ENCODE data around the gene ZDHHC21.

Gene ZDHHC21

DNA sequence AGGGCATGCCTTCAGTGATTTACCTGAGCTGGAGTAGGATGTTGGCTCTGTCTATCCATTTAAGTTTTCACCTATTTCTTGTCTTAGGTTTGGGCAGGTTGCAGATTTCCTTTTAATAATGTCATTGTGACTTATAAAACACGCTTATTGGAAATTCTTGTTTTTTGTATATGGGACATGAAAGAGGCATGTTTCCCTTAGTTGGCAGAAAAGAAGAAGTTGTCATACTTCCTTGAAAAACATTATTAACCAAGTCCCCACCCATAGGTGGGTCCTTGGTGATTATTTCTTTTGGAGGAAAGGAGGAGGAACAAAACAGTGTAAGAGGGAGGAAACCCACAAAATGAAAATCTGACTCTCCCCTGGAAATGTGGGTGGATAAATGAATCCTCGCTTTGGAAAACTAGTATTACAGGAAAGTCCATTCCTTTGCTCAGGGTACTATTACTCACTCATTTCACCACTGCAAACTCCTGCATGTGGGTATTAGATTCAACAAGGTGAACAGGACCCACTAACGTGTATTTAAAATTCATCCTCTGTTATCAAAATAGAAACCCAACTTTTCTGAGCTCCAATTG is 20.0 kb upstream of the ZDHHC21 start:
- Histone ChIP-seq H3K4me1 (ENCODE audit: insufficient read depth, low read length) (no peaks in the 10 kb centered on the region), H3K27ac (ENCODE audit: low read length) (no peak overlapping the region), H3K4me3 (ENCODE audit: low read depth in 1 of 2, low read length in 2 of 2) (no peak overlapping the region), H2AFZ (ENCODE audit: low read depth, low read length) (no peak overlapping the region), H3K4me2 (ENCODE audit: insufficient read depth, low read length) (no peak overlapping the region), H3K79me2 (ENCODE audit: insufficient read depth, low read length) (no peaks in the 10 kb centered on the region), H4K20me1 (ENCODE audit: insufficient read depth, low read length) (no peaks in the 10 kb centered on the region), H3K9me3 (ENCODE audit: insufficient read depth, low read length, severe bottlenecking) (no peaks in the 10 kb centered on the region), H3K36me3 (ENCODE audit: insufficient read depth, low read length) (no peaks in the 10 kb centered on the region), H3K27me3 (ENCODE audit: insufficient read depth, low read length, poor library complexity) (no peaks in the 10 kb centered on the region), H3K9ac (ENCODE audit: low read depth, low read length) (no peak overlapping the region)
- no peak for TF ChIP-seq EZH2 (IDR thresholded peaks at IDR 0.05; ENCODE audit: borderline replicate concordance, low read depth, low read length, severe bottlenecking)
- TF ChIP-seq, protein P1, sequence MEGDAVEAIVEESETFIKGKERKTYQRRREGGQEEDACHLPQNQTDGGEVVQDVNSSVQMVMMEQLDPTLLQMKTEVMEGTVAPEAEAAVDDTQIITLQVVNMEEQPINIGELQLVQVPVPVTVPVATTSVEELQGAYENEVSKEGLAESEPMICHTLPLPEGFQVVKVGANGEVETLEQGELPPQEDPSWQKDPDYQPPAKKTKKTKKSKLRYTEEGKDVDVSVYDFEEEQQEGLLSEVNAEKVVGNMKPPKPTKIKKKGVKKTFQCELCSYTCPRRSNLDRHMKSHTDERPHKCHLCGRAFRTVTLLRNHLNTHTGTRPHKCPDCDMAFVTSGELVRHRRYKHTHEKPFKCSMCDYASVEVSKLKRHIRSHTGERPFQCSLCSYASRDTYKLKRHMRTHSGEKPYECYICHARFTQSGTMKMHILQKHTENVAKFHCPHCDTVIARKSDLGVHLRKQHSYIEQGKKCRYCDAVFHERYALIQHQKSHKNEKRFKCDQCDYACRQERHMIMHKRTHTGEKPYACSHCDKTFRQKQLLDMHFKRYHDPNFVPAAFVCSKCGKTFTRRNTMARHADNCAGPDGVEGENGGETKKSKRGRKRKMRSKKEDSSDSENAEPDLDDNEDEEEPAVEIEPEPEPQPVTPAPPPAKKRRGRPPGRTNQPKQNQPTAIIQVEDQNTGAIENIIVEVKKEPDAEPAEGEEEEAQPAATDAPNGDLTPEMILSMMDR (IDR thresholded peaks at IDR 0.05; ENCODE audit: borderline replicate concordance, extremely low read depth, low read length, poor library complexity, severe bottlenecking): no peak
- ATAC-seq (ENCODE audit: insufficient read depth, low read depth) (no peak), DNase-seq (no peak)

DNA sequence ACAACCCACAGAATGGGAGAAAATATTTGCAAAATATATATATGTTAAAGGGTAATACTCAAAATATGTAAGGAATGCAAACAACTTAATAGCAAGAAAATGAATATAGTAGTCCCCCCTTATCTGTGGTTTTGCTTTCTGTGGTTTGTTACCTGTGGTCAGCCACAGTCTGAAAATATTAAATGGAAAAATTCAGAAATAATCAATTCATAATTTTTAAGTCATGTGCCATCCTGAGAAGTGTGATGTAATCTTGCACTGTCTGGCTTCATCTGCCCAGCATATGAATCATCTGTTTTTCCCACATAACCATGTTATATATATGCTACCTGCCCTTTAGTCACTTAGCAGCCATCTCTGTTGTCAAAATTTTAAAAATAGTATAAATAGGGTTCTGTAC is 17.6 kb upstream of the ZDHHC21 start:
- no peaks in the 10 kb centered on the region for H3K36me3 ChIP-seq (ENCODE audit: insufficient read depth, low read length)
- ATAC-seq (ENCODE audit: insufficient read depth, low read depth): no peak
- DNase-seq: no peak
- no peaks in the 10 kb centered on the region for H3K4me1 ChIP-seq (ENCODE audit: insufficient read depth, low read length)
- no peaks in the 10 kb centered on the region for H3K27me3 ChIP-seq (ENCODE audit: insufficient read depth, low read length, poor library complexity)
- H4K20me1 ChIP-seq (ENCODE audit: insufficient read depth, low read length): no peaks in the 10 kb centered on the region
- TF ChIP-seq, protein P1 (IDR thresholded peaks at IDR 0.05; ENCODE audit: borderline replicate concordance, extremely low read depth, low read length, poor library complexity, severe bottlenecking): no peak
- no peak for TF ChIP-seq EZH2 (IDR thresholded peaks at IDR 0.05; ENCODE audit: borderline replicate concordance, low read depth, low read length, severe bottlenecking)
- H3K4me2 ChIP-seq (ENCODE audit: insufficient read depth, low read length): no peak overlapping the region
- no peak overlapping the region for H3K4me3 ChIP-seq (ENCODE audit: low read depth in 1 of 2, low read length in 2 of 2)
- H3K79me2 ChIP-seq (ENCODE audit: insufficient read depth, low read length): no peaks in the 10 kb centered on the region
- H2AFZ ChIP-seq (ENCODE audit: low read depth, low read length): no peak overlapping the region
- no peak overlapping the region for H3K27ac ChIP-seq (ENCODE audit: low read length)
- H3K9ac ChIP-seq (ENCODE audit: low read depth, low read length): no peak overlapping the region
- no peaks in the 10 kb centered on the region for H3K9me3 ChIP-seq (ENCODE audit: insufficient read depth, low read length, severe bottlenecking)

DNA sequence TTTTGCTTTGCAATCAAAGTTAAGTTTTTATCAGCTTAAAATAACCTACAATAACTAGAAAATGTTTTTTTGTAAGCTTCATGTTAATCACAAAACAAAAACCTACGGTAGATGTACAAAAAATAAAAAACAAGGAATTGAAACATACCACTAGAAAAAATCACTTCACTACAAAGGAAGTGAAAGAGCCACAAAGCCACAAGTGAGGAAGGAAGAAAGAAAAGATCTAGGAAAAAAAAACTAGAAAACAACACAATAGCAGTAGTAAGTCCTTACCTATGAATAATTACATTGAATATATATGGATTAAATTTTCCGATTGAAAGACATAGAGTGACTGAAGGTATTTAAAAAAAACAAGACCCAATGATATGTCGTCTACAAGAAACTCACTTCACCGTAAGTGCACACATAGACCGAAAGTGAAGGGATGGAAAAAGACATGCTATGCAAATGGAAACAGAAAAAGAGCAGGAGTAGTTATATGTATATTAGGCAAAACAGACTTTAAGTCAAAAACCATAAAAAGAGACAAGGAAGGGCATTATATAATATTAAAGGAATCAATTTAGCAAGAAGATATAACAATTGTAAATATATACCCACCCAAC is 13.4 kb upstream of the ZDHHC21 start:
- no peak for DNase-seq

More for the DNA sequence above, 13.4 kb upstream of the ZDHHC21 start:
- Histone ChIP-seq H4K20me1 (ENCODE audit: insufficient read depth, low read length) (no peaks in the 10 kb centered on the region), H3K4me1 (ENCODE audit: insufficient read depth, low read length) (no peaks in the 10 kb centered on the region), H3K27ac (ENCODE audit: low read length) (no peak overlapping the region), H3K36me3 (ENCODE audit: insufficient read depth, low read length) (no peaks in the 10 kb centered on the region), H3K9me3 (ENCODE audit: insufficient read depth, low read length, severe bottlenecking) (no peaks in the 10 kb centered on the region), H3K79me2 (ENCODE audit: insufficient read depth, low read length) (no peaks in the 10 kb centered on the region), H2AFZ (ENCODE audit: low read depth, low read length) (no peak overlapping the region), H3K27me3 (ENCODE audit: insufficient read depth, low read length, poor library complexity) (no peaks in the 10 kb centered on the region), H3K4me2 (ENCODE audit: insufficient read depth, low read length) (no peak overlapping the region), H3K4me3 (ENCODE audit: low read depth in 1 of 2, low read length in 2 of 2) (no peak overlapping the region), H3K9ac (ENCODE audit: low read depth, low read length) (no peak overlapping the region)
- no peak for ATAC-seq (ENCODE audit: insufficient read depth, low read depth)
- TF ChIP-seq, protein P1 (IDR thresholded peaks at IDR 0.05; ENCODE audit: borderline replicate concordance, extremely low read depth, low read length, poor library complexity, severe bottlenecking): no peak
- TF ChIP-seq EZH2 (IDR thresholded peaks at IDR 0.05; ENCODE audit: borderline replicate concordance, low read depth, low read length, severe bottlenecking): no peak

Data from DND-41 (cell line).